Fibroblast of skin of left biceps (primary cell): Measurements from ENCODE around the gene PILRB.

ENCODE experiments used
- DNase-seq, 2 experiments: peaks; one replicate each; pipeline ENCODE4 v3.0.0-alpha.2; 2013; ENCODE audit warnings: low read depth in 2 of 2

PILRB gene

GRCh38 chr7:100407285-100408180 lies 49.6 kb downstream of the PILRB start:
- DNase-seq: peak in 1 of 2 experiments; percentile 29

- DNase-seq: no peak
Observed at GRCh38 chr7:100411101-100411500, 53.2 kb downstream of the PILRB start.

- DNase-seq: no peak
Observed at GRCh38 chr7:100413346-100413745, 55.4 kb downstream of the PILRB start.

- DNase-seq: no peak
Observed at GRCh38 chr7:100413889-100414288, 56.0 kb downstream of the PILRB start.

- no peak for DNase-seq
Observed at GRCh38 chr7:100415448-100415847, 57.5 kb downstream of the PILRB start.
